Measurements from ENCODE around the gene HOXD4.

The HOXD4 gene

GRCh38 chr2:176109946-176110345, 41.4 kb upstream of the HOXD4 start:
- Mint-ChIP-seq H3K4me3 (no peak overlapping the region), H3K36me3 (peaks cover 9% of the 10 kb centered on the region), H3K4me1 (peaks cover 7% of the 10 kb centered on the region), H3K9me3 (peaks cover 4% of the 10 kb centered on the region), H3K27me3 (peaks cover 92% of the 10 kb centered on the region), H3K27ac (peak overlapping the region; percentile 66)
- CTCF ChIA-PET, result interaction anchor here (0.7 to 2.3 kb wide), 8 partner anchors 10 to 1625 kb away, joined by 3 to 12 read pairs (median 4); no protein-coding TSS in a partner anchor
- no peak for DNase-seq

DNA sequence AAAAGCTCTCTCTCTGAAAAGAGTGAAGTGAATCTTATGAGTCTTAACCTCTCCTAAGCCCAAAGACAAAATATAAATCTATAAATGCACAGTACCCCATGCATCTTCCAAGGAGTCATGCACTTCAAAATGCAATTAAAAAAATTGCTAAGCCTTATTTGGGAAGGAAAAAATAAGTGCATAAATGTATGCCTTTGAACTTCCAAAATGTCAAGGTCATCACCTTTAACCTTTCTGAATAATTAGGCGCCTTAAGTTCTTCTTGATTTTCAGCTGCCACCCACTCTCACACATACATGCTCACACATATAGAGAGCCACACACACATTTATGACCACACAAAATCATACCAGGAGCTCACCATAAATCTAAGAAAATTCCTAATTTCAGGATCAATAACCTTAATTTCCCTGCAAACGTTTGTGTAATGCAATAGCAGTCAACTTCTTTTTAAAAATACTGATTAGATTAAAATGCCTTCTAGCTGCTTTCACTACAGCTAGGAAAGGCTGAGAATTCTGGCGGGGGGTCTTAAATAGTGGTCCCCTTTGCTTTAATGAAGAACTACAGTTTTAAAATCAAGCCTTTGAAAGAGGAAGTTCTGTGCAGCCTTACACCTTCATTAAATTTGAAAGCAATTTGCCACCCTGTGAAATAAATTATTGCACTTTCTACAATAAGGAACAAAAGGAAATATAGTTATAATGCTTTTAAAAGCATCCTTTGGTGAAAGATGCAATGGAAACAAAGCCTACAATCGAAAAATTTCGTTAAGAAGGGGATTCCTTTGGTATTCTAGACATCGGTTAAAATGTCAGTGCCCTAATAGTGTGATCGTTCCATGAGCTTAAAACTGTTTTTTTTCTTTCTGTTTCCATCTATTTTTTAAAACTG, 40.7 kb upstream of the HOXD4 start:
- DNase-seq, result no peak
- peaks cover 7% of the 10 kb centered on the region for H3K4me1 Mint-ChIP-seq
- peaks cover 92% of the 10 kb centered on the region for H3K27me3 Mint-ChIP-seq
- H3K36me3 Mint-ChIP-seq, result peaks cover 9% of the 10 kb centered on the region
- H3K27ac Mint-ChIP-seq, result peak overlapping the region; percentile 78
- CTCF ChIA-PET, result interaction anchor here (0.7 to 2.3 kb wide), 14 partner anchors 10 to 1626 kb away, joined by 3 to 12 read pairs (median 4); partner anchors contain the start of gene HOXD9
- H3K9me3 Mint-ChIP-seq, result peaks cover 4% of the 10 kb centered on the region
- no peak overlapping the region for H3K4me3 Mint-ChIP-seq

GRCh38 chr2:176111309-176111663, 40.1 kb upstream of the HOXD4 start:
- no peak for DNase-seq
- Mint-ChIP-seq H3K4me1 (peaks cover 4% of the 10 kb centered on the region), H3K36me3 (peaks cover 8% of the 10 kb centered on the region), H3K27ac (peak overlapping the region; percentile 78), H3K4me3 (no peak overlapping the region), H3K9me3 (peaks cover 3% of the 10 kb centered on the region), H3K27me3 (peaks cover 92% of the 10 kb centered on the region)
- CTCF ChIA-PET, result interaction anchor here (1.0 to 2.3 kb wide), 8 partner anchors 10 to 703 kb away, joined by 3 to 12 read pairs (median 4); partner anchors contain the start of gene HOXD9

GRCh38 chr2:176111846-176112374, 39.4 kb upstream of the HOXD4 start:
- Mint-ChIP-seq H3K4me1 (peaks cover 3% of the 10 kb centered on the region), H3K9me3 (peaks cover 4% of the 10 kb centered on the region), H3K36me3 (peaks cover 5% of the 10 kb centered on the region), H3K4me3 (no peak overlapping the region), H3K27ac (peak overlapping the region; percentile 55), H3K27me3 (peaks cover 92% of the 10 kb centered on the region)
- no peak for DNase-seq
- CTCF ChIA-PET, result interaction anchor here (1.3 to 2.3 kb wide), 3 partner anchors 9 to 702 kb away, joined by 3 to 12 read pairs (median 4); no protein-coding TSS in a partner anchor

- Mint-ChIP-seq H3K27ac (peak overlapping the region; percentile 67), H3K27me3 (peaks cover 94% of the 10 kb centered on the region), H3K4me3 (no peak overlapping the region), H3K4me1 (peaks cover 3% of the 10 kb centered on the region), H3K9me3 (peaks cover 5% of the 10 kb centered on the region), H3K36me3 (peaks cover 5% of the 10 kb centered on the region)
- DNase-seq, result no peak
- CTCF ChIA-PET, result interaction anchor here (0.9 to 1.7 kb wide), 2 partner anchors 9 to 19 kb away, joined by 4 to 5 read pairs; no protein-coding TSS in a partner anchor
These were observed 38.7 kb upstream of the HOXD4 start for GRCh38 chr2:176112375-176113302.

- Mint-ChIP-seq H3K27me3 (peaks cover 96% of the 10 kb centered on the region), H3K9me3 (peaks cover 5% of the 10 kb centered on the region), H3K4me3 (no peak overlapping the region), H3K36me3 (peaks cover 7% of the 10 kb centered on the region), H3K4me1 (peaks cover 2% of the 10 kb centered on the region), H3K27ac (no peak overlapping the region)
- CTCF ChIA-PET, result interaction anchor here (0.6 kb wide), 1 partner anchor 39 kb away, joined by 3 read pairs; no protein-coding TSS in a partner anchor
- no peak for DNase-seq
These were observed 37.0 kb upstream of the HOXD4 start for GRCh38 chr2:176114120-176114929.

DNA sequence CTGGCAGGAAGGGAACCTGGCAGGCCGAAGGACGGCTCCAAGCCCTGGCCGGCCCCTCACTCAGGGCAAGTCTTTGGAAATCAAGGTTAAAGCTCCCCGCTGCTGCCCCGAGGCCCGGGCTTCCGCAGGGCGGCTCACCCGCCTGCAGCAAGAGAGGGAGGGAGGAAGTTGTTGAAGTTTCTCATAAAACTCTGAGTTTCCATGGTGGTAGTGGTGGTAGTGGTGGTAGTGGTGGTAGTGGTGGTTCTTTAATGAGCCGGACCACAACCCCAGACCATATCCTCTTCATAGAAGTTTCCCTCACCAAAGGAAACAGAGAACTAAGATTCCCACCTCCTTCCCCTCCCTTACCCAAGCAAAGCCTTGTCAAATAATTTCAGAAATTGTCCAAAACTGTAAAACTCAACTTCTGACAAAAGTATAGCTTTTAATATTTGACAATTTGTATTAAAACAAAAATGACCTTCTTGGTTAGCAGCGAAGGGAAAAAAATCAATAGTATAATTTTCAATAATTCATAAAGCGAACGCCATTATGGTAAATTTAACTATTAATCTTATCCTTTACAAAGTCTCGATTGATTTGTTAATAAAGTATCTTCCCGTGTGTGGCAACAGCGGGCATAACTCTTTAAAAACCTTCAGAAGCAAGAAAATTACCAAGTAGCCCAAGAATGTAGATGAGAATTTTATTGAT, 36.3 kb upstream of the HOXD4 start:
- CTCF ChIA-PET, result interaction anchor here (0.6 kb wide), 1 partner anchor 40 kb away, joined by 3 read pairs; no protein-coding TSS in a partner anchor
- H3K27ac Mint-ChIP-seq, result no peak overlapping the region
- peaks cover 4% of the 10 kb centered on the region for H3K9me3 Mint-ChIP-seq
- H3K27me3 Mint-ChIP-seq, result peaks cover 94% of the 10 kb centered on the region
- peaks cover 2% of the 10 kb centered on the region for H3K4me1 Mint-ChIP-seq
- H3K4me3 Mint-ChIP-seq, result no peak overlapping the region
- H3K36me3 Mint-ChIP-seq, result peaks cover 5% of the 10 kb centered on the region
- no peak for DNase-seq

DNA sequence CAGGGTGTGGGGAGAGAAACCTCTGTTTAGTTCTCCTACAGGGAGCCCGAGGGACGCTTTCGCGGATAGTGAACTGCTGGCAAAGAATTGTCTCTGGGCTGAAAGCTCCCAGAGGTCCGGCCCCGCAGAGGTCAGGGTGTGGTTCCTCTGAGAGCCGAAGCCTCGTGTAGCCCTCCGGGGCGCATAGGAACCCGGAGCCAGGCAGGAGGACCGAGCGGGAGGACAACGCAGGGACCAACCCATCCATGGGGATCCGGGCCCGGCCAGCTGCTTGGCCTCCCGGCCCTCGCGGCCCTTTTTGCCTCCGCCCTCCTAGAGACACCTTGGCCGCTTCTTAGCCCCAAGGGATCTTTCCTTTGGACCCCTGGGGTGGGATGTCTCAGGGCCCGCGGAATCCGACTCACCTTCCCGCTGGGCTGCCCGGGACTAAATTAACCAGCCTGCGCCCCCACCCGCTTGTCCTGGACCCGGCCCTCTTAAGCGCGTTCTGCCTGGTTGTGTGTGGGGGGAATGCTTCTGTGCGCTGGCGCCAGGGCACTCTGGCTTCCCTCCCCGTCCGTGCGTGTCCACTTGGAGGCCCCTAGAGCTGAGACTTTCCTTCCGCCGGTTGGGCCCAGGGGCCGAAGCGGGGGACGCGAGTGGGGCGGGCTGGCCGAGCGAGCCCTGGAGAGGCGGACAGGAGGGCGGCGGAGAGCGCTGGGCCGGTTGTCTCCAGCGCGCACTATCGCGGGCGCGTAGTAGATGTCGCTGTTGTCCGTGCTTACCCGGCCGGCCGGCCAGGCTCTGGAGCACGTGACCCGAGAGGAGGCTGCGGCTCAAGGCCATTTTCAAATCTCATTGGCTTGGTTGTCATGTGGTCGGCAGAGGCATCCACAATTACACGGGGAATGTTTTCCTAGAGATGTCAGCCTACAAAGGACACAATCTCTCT, 35.2 kb upstream of the HOXD4 start, which contains the start of gene HOXD10:
HOXD10 (plus strand) TSS at position 896 of the 931 bp plus-strand sequence. CDS start 56 bp downstream, outside the sequence.
- H3K4me3 Mint-ChIP-seq, result no peak within 1 kb of the TSS
- CTCF ChIA-PET, result no interaction called here
- no peak for DNase-seq
- peaks cover 4% of the 10 kb centered on the region for H3K36me3 Mint-ChIP-seq
- peaks cover 4% of the 10 kb centered on the region for H3K9me3 Mint-ChIP-seq
- peak within 1 kb of the TSS; percentile 34 for H3K27ac Mint-ChIP-seq
- H3K4me1 Mint-ChIP-seq, result peaks cover 2% of the 10 kb centered on the region
- peaks cover 97% of the 10 kb centered on the region for H3K27me3 Mint-ChIP-seq

DNA sequence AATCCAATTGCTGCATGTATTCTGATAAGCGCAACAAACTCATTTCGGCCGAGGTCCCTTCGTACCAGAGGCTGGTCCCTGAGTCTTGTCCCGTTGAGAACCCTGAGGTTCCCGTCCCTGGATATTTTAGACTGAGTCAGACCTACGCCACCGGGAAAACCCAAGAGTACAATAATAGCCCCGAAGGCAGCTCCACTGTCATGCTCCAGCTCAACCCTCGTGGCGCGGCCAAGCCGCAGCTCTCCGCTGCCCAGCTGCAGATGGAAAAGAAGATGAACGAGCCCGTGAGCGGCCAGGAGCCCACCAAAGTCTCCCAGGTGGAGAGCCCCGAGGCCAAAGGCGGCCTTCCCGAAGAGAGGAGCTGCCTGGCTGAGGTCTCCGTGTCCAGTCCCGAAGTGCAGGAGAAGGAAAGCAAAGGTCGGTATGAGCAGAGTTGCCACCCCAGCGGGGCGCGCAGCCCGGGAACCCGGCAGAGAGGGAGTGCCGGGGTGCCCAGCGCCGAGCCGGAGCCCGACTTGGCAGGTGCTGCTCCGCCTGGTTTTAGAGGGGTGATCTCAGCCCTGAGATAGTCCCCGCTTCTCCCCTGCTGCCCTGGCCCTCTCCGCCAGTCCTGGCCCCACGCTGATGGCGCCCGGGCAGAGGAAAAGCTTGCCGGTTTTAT, 34.1 kb upstream of the HOXD4 start:
- H3K9me3 Mint-ChIP-seq, result peaks cover 4% of the 10 kb centered on the region
- no peak overlapping the region for H3K4me3 Mint-ChIP-seq
- peaks cover 3% of the 10 kb centered on the region for H3K36me3 Mint-ChIP-seq
- CTCF ChIA-PET, result interaction anchor here (1.8 kb wide), 1 partner anchor 15 kb away, joined by 5 read pairs; no protein-coding TSS in a partner anchor
- peak overlapping the region; percentile 34 for H3K27ac Mint-ChIP-seq
- DNase-seq, result no peak
- peaks cover 97% of the 10 kb centered on the region for H3K27me3 Mint-ChIP-seq
- H3K4me1 Mint-ChIP-seq, result peaks cover 2% of the 10 kb centered on the region

DNA sequence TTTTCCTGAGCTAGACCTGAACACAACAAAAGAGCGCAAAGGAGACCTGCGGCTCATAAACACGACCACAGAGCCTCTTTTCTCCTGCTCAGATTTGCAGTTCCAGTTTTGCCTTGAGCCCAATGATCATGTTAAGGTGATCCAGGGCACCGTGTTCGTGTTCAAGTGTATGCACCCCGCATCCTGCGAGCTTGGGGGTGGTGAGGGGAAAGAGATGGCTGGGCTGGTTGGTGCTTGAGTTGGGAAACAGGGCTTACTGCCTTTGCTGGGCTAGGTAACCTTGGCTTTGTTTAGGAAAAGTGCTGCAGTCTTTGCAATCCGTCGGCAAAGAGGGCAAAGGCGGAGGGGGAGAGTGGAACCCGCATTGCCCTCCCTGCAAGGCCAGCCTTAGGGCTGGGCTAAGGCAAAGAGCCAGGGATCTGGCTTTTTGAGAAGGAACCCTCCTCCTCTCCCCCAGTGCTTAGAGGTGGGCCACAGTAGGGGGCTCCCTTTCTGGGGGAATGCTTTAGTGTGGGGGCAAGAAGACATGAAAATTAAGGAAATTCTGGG, 33.5 kb upstream of the HOXD4 start:
- H3K36me3 Mint-ChIP-seq, result peaks cover 3% of the 10 kb centered on the region
- H3K4me3 Mint-ChIP-seq, result no peak overlapping the region
- H3K27ac Mint-ChIP-seq, result no peak overlapping the region

More for the DNA sequence above, 33.5 kb upstream of the HOXD4 start:
- Mint-ChIP-seq H3K27me3 (peaks cover 97% of the 10 kb centered on the region), H3K4me1 (peaks cover 2% of the 10 kb centered on the region), H3K9me3 (peaks cover 4% of the 10 kb centered on the region)
- no peak for DNase-seq
- CTCF ChIA-PET, result interaction anchor here (1.8 kb wide), 1 partner anchor 14 kb away, joined by 5 read pairs; no protein-coding TSS in a partner anchor

All from activated naive CD4-positive, alpha-beta T cell treated with anti-CD3 and anti-CD28 coated beads, Interleukin-2, amount 10 ng/mL, durations not matched to agents 7 days and 5 days (primary cell).